ENCODE results near the gene ASB6. TPM values are rescaled to one million over a fixed set of nuclear protein-coding genes. Genes with fewer than 3 reads are reported as not detected.

The ASB6 gene
- total and polyA plus RNA-seq, 7 experiments from 2014 or later = 18.5 to 40.9 (median 28.1) TPM

DNA sequence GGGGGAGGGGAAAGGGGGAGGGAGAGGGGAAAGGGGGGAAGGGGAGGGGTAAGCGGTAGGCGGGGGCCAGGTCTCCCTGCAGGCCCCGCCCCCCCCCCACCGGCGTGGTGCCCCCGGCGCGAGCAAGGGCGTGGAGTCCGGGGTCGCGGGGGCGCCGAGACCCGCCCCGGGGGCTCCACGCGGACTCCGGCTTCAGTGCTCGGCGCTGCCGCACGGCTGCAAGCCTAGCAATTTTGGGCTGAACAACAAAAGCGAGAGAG lies 31.8 kb downstream of the ASB6 start:
- DNase-seq (no peak), ATAC-seq (peak; percentile 2)
- CTCF ChIA-PET = no interaction called here
- no peaks in the 10 kb centered on the region for H3K27me3 ChIP-seq (ENCODE audit: control insufficient read depth in 2 of 2, insufficient read depth in 2 of 2, low read length in 2 of 2)
- peak overlapping the region in 4 of 9 donors; percentile 51 to 92 (median 90) for H3K27ac Mint-ChIP-seq
- POLR2A ChIA-PET = no interaction called here
- intact Hi-C loops (cut with micrococcal nuclease) = loop anchor here (1.0 to 2.0 kb wide), 10 partner anchors 121 to 479 kb away; partner anchors contain the start of gene IER5L (in 1 of the 2)
- H3K9me3 ChIP-seq (ENCODE audit: control insufficient read depth in 2 of 3, low read length in 3 of 3) = no peaks in the 10 kb centered on the region
- no peaks in the 10 kb centered on the region for H3K9me3 Mint-ChIP-seq
- H3K4me1 ChIP-seq (ENCODE audit: control insufficient read depth in 2 of 2, insufficient read depth in 2 of 2, low read length in 2 of 2) = peaks cover 19 to 21% of the 10 kb centered on the region in 2 donors
- peak overlapping the region in 9 of 10 donors; percentile 18 to 96 (median 83) for H3K4me3 Mint-ChIP-seq
- H3K36me3 ChIP-seq (ENCODE audit: control insufficient read depth in 2 of 3, insufficient read depth in 3 of 3, low read length in 3 of 3) = no peaks in the 10 kb centered on the region
- peak overlapping the region; percentile 15 for H3K27ac ChIP-seq (ENCODE audit: low read depth, low read length)
- H3K36me3 Mint-ChIP-seq = no peaks in the 10 kb centered on the region
- peak overlapping the region; percentile 52 for H3K4me3 ChIP-seq (ENCODE audit: low read length)
- peaks cover 13 to 47% (median 30%) of the 10 kb centered on the region in 7 donors for H3K4me1 Mint-ChIP-seq
- peaks cover 0 to 4% (median 0%) of the 10 kb centered on the region in 5 donors for H3K27me3 Mint-ChIP-seq

- Mint-ChIP-seq H3K4me3 (peak overlapping the region; percentile 78 to 98 (median 92)), H3K27me3 (peaks cover 0 to 4% (median 0%) of the 10 kb centered on the region in 5 donors), H3K36me3 (no peaks in the 10 kb centered on the region), H3K9me3 (no peaks in the 10 kb centered on the region), H3K4me1 (peaks cover 16 to 50% (median 33%) of the 10 kb centered on the region in 7 donors), H3K27ac (peak overlapping the region; percentile 51 to 98 (median 92))
- Histone ChIP-seq H3K36me3 (ENCODE audit: control insufficient read depth in 2 of 3, insufficient read depth in 3 of 3, low read length in 3 of 3) (no peaks in the 10 kb centered on the region), H3K4me1 (ENCODE audit: control insufficient read depth in 2 of 2, insufficient read depth in 2 of 2, low read length in 2 of 2) (peaks cover 23 to 24% of the 10 kb centered on the region in 2 donors), H3K4me3 (ENCODE audit: low read length) (no peak overlapping the region), H3K9me3 (ENCODE audit: control insufficient read depth in 2 of 3, low read length in 3 of 3) (no peaks in the 10 kb centered on the region), H3K27me3 (ENCODE audit: control insufficient read depth in 2 of 2, insufficient read depth in 2 of 2, low read length in 2 of 2) (no peaks in the 10 kb centered on the region), H3K27ac (ENCODE audit: low read depth, low read length) (no peak overlapping the region)
- ChIA-PET CTCF (interaction anchor here (0.8 to 4.8 kb wide), 3 partner anchors 13 to 478 kb away, joined by 3 to 33 read pairs (median 7); no protein-coding TSS in a partner anchor), POLR2A (interaction anchor here (1.3 to 2.1 kb wide), 5 partner anchors 287 to 528 kb away, joined by 3 to 12 read pairs (median 5); no protein-coding TSS in a partner anchor)
- peak; percentile 72 for ATAC-seq
- intact Hi-C loops (cut with micrococcal nuclease) = loop anchor here (1.0 to 5.0 kb wide), 13 partner anchors 42 to 478 kb away; partner anchors contain the start of gene IER5L (in 1 of the 2)
- DNase-seq = peak in 8 of 9 donors; percentile 40 to 60 (median 47)
Observed at GRCh38 chr9:129609486-129610212, 32.3 kb downstream of the ASB6 start.

DNA sequence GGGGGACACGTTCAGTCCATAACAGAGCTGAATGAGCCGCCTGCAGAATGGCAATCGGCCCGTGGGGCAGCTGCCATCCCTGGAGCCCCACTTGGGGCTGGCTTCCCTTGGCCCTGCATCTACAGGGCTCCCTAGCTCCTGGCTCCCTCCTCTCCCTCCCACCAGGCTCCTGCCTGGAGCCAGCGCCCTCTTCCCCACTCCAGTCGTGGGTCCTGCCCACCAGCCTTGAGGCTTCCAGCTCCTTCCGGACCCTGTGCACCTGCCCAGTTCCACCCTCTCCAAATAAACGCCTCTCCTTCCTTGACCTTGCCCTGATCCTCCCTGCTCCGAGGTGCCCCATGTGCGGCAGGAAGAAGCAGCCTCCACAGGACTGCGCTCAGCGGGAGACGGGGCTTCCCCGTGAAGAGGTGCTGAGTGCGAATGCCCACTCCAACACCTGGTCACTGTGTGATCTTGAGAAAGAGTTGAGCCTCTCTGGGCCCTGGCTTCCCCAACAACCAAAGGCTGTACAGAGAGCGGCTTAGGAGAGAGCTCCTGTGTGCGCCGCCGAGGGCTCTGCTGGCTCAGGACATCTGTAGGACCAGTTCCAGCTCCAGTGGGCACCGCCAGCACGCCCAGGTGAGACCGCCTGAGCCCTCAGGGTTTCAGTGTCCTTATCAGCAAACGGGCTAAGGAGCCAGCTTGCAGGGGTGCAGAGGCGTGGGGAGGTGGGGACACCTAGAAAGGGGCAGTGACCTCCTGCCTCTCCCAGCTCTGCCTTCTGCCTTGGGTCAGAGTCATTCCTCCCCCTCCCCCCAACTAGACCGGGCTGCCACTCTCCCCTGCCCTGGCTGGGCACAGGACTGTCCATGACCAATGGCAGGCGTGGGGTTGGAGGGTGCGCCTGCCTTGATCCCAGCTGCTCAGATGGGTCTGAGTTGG lies 33.1 kb downstream of the ASB6 start:
- peaks cover 18 to 54% (median 37%) of the 10 kb centered on the region in 7 donors for H3K4me1 Mint-ChIP-seq
- intact Hi-C loops (cut with micrococcal nuclease) = loop anchor here in 1 of 2 donors (5.0 kb wide), 3 partner anchors 42 to 287 kb away; no protein-coding TSS in a partner anchor
- H3K27ac Mint-ChIP-seq = peak overlapping the region in 7 of 9 donors; percentile 3 to 81 (median 67)
- H3K4me3 Mint-ChIP-seq = peak overlapping the region in 7 of 10 donors; percentile 13 to 96 (median 37)
- Histone ChIP-seq H3K36me3 (ENCODE audit: control insufficient read depth in 2 of 3, insufficient read depth in 3 of 3, low read length in 3 of 3) (no peaks in the 10 kb centered on the region), H3K27me3 (ENCODE audit: control insufficient read depth in 2 of 2, insufficient read depth in 2 of 2, low read length in 2 of 2) (no peaks in the 10 kb centered on the region), H3K4me1 (ENCODE audit: control insufficient read depth in 2 of 2, insufficient read depth in 2 of 2, low read length in 2 of 2) (peaks cover 25 to 28% of the 10 kb centered on the region in 2 donors), H3K27ac (ENCODE audit: low read depth, low read length) (no peak overlapping the region), H3K4me3 (ENCODE audit: low read length) (no peak overlapping the region), H3K9me3 (ENCODE audit: control insufficient read depth in 2 of 3, low read length in 3 of 3) (no peaks in the 10 kb centered on the region)
- H3K27me3 Mint-ChIP-seq = peaks cover 0 to 4% (median 0%) of the 10 kb centered on the region in 5 donors
- H3K36me3 Mint-ChIP-seq = no peaks in the 10 kb centered on the region
- DNase-seq (no peak), ATAC-seq (no peak)
- ChIA-PET CTCF (interaction anchor here (0.8 to 4.8 kb wide), 6 partner anchors 12 to 477 kb away, joined by 3 to 33 read pairs (median 6); no protein-coding TSS in a partner anchor), POLR2A (interaction anchor here (0.9 to 2.1 kb wide), 7 partner anchors 286 to 527 kb away, joined by 3 to 12 read pairs (median 4); no protein-coding TSS in a partner anchor)
- H3K9me3 Mint-ChIP-seq = no peaks in the 10 kb centered on the region

- H3K27ac ChIP-seq (ENCODE audit: low read depth, low read length) = no peak overlapping the region
- peaks cover 0 to 2% (median 0%) of the 10 kb centered on the region in 5 donors for H3K27me3 Mint-ChIP-seq
- no peak overlapping the region for H3K4me3 ChIP-seq (ENCODE audit: low read length)
- peak overlapping the region in 1 of 10 donors; percentile 65 for H3K4me3 Mint-ChIP-seq
- H3K27me3 ChIP-seq (ENCODE audit: control insufficient read depth in 2 of 2, insufficient read depth in 2 of 2, low read length in 2 of 2) = no peaks in the 10 kb centered on the region
- DNase-seq (no peak), ATAC-seq (no peak)
- H3K36me3 ChIP-seq (ENCODE audit: control insufficient read depth in 2 of 3, insufficient read depth in 3 of 3, low read length in 3 of 3) = no peaks in the 10 kb centered on the region
- H3K4me1 Mint-ChIP-seq = peaks cover 18 to 69% (median 37%) of the 10 kb centered on the region in 7 donors
- H3K9me3 Mint-ChIP-seq = no peaks in the 10 kb centered on the region
- intact Hi-C loops (cut with micrococcal nuclease) = loop anchor here in 1 of 2 donors (5.0 kb wide), 3 partner anchors 40 to 285 kb away; no protein-coding TSS in a partner anchor
- H3K9me3 ChIP-seq (ENCODE audit: control insufficient read depth in 2 of 3, low read length in 3 of 3) = no peaks in the 10 kb centered on the region
- POLR2A ChIA-PET = interaction anchor here (0.8 kb wide), 1 partner anchor 284 kb away, joined by 3 read pairs; no protein-coding TSS in a partner anchor
- CTCF ChIA-PET = interaction anchor here (1.1 to 4.8 kb wide), 4 partner anchors 17 to 468 kb away, joined by 3 to 33 read pairs (median 5); no protein-coding TSS in a partner anchor
- no peaks in the 10 kb centered on the region for H3K36me3 Mint-ChIP-seq
- peak overlapping the region in 6 of 9 donors; percentile 62 to 85 (median 75) for H3K27ac Mint-ChIP-seq
- peaks cover 25 to 28% of the 10 kb centered on the region in 2 donors for H3K4me1 ChIP-seq (ENCODE audit: control insufficient read depth in 2 of 2, insufficient read depth in 2 of 2, low read length in 2 of 2)
Observed at GRCh38 chr9:129607027-129607387, 34.9 kb downstream of the ASB6 start.

GRCh38 chr9:129606161-129607026 lies 35.6 kb downstream of the ASB6 start:
- no peaks in the 10 kb centered on the region for H3K36me3 Mint-ChIP-seq
- no peak for ATAC-seq
- intact Hi-C loops (cut with micrococcal nuclease) = loop anchor here in 1 of 2 donors (5.0 kb wide), 3 partner anchors 39 to 284 kb away; no protein-coding TSS in a partner anchor
- Histone ChIP-seq H3K4me1 (ENCODE audit: control insufficient read depth in 2 of 2, insufficient read depth in 2 of 2, low read length in 2 of 2) (peaks cover 25 to 28% of the 10 kb centered on the region in 2 donors), H3K4me3 (ENCODE audit: low read length) (no peak overlapping the region), H3K27me3 (ENCODE audit: control insufficient read depth in 2 of 2, insufficient read depth in 2 of 2, low read length in 2 of 2) (no peaks in the 10 kb centered on the region), H3K9me3 (ENCODE audit: control insufficient read depth in 2 of 3, low read length in 3 of 3) (no peaks in the 10 kb centered on the region), H3K27ac (ENCODE audit: low read depth, low read length) (no peak overlapping the region), H3K36me3 (ENCODE audit: control insufficient read depth in 2 of 3, insufficient read depth in 3 of 3, low read length in 3 of 3) (no peaks in the 10 kb centered on the region)
- POLR2A ChIA-PET = interaction anchor here (0.7 to 2.3 kb wide), 4 partner anchors 215 to 466 kb away, joined by 3 to 6 read pairs (median 4); partner anchors contain the start of gene IER5L
- peak overlapping the region in 5 of 9 donors; percentile 24 to 74 (median 41) for H3K27ac Mint-ChIP-seq
- CTCF ChIA-PET = interaction anchor here (0.9 to 4.8 kb wide), 5 partner anchors 16 to 467 kb away, joined by 3 to 33 read pairs (median 5); no protein-coding TSS in a partner anchor
- H3K27me3 Mint-ChIP-seq = peaks cover 0 to 2% (median 0%) of the 10 kb centered on the region in 5 donors
- DNase-seq = no peak
- H3K9me3 Mint-ChIP-seq = no peaks in the 10 kb centered on the region
- peaks cover 18 to 66% (median 37%) of the 10 kb centered on the region in 7 donors for H3K4me1 Mint-ChIP-seq
- H3K4me3 Mint-ChIP-seq = no peak overlapping the region

Data from naive thymus-derived CD4-positive, alpha-beta T cell (primary cell).